HG02623 (cell line): ENCODE measurements around the gene STPG4.

Source experiments
- ATAC-seq: cut with Tn5 transposase; IDR thresholded peaks from one replicate; pipeline ENCODE4 v1.9.1; 2021; ENCODE audit warnings: moderate library complexity; ENCODE audit not compliant: unreplicated experiment

The STPG4 gene

DNA sequence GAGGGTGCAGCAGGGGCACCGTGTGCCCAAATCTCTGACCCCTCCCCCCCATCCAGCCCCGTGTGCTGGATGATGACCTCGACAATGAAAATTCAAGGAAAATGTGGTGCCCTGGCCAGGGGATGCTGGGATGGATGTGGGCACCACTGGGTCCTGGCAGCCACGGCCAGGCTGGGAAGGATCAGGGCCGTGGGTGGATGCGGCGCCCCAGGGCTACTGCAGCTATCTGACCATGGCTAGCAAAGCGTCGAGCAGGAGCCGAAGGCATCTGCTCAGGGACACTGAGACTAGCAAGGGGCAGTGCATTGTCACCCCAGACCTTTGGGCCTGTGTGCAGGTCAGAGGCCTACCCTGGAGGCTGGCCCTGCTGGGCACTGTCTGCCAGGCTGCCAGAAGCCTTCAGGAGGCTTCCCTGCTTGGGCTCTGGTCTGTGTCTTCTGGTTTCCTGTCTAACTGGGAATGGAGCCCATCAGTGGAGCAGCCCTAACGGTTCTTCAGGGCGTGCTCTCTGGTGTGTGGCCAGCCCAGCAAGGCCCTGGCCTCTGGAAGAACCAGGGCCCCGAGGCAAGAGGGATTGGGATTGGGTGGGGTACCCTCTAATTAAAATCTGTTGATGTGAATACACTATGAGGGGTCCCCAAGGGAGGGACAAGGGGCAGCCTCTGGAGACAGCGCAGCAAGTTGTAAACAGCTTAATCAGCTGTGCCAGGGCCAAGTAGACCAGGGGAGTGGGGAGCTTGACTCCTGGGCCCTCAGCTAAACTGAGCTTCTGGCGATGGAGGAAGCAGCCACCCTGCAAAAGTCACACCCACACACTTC, 98.0 kb downstream of the STPG4 start:
- ATAC-seq = no peak

DNA sequence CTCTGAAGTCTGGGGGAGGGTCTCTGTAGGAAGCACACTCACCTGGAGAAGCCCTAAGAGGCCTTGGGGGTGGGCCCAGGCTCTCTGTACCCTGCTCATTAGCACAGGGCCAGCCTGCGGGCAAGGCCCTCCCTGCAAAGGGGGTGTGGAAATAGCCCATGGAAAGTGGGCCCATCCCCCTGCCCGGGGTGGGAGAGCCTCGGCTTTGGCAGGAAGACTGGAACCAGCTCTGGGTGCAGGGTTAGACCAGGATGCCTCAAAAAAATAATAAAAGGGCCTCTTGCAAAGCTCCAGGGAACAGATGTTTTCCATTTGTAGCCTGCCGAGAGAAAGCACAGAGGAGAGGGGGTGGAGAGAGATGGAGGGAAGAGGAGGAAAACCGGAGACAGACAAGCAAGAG, 98.7 kb downstream of the STPG4 start:
- no peak for ATAC-seq

DNA sequence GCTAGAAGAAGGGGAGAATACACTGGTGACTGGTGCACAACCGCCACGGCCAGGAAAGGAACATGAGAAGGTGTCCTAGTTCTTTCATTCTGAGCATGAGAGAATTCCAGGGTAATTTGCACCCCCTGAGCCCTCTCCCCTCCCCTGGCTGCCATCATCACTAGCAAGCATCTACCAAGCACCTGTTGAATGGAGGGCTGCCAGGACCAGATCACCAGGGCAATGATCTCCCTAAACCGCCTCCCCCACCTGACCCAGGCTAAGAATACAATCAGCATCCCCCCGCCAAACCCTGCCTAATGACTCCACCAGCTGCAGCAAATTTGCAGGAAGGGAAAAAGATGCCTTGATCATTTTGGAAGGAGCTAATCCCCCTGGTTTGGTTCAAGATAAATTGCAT, 100.2 kb downstream of the STPG4 start:
- ATAC-seq = no peak

DNA sequence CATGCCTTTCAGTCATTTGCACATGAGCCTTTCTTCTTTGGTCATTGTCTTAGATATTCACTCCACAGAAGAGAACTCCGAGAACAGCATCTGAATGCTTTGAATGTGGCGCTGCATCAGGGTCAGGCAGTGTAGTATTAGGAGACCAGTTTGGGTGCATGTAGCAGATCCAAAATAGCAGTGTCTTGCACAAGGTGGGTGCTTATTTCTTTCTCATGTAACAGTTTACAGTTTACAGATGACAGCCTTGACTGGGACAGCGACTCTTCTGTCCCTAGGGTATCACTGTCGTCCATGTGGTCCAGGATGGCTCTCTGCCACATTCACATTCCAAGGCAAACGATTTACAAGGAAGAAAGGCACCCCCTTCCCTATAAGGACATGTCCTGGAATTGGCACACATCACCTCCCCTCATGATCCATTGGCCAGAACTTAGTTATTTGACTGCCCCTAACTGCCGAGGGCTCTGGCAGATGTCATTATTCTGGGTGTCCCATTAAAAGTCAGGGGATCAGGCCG, 101.0 kb downstream of the STPG4 start:
- ATAC-seq = no peak

DNA sequence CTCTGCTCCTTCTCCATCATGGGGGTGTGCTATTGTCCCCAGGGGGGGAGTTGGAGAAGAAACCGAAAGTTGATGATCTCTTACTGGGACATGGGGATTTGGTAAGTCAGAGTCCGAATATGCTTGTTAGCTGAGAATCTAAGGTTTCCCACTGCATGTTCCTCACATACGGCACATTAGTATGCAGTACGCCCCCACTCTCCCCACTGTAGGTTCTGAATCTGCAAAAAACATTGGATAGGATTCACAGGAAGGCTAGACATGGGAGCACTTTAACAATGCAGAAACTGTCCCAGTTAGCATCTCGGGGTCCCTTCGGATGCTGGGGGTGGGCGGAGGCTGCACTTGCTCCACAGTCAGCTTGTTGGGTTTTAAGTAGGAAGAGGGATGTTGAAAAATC, 102.3 kb downstream of the STPG4 start:
- ATAC-seq = no peak

DNA sequence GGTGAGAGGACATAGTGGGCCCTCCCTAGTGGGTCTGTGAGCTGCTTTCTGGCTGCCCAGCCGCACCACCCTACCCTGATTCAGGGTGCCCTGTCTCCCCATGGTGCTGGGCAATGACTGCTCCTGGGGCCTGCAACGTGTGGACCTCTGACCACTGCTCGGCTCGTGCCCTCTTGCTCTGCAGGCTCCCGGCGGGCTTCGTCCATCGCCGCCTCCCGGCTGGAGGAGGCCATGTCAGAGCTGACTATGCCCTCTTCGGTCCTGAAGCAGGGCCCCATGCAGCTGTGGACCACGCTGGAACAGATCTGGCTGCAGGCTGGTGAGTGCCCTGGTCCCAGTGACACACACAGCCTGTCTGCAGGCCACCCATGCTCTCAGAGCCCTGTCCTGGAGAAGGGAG, 103.5 kb downstream of the STPG4 start:
- no peak for ATAC-seq

DNA sequence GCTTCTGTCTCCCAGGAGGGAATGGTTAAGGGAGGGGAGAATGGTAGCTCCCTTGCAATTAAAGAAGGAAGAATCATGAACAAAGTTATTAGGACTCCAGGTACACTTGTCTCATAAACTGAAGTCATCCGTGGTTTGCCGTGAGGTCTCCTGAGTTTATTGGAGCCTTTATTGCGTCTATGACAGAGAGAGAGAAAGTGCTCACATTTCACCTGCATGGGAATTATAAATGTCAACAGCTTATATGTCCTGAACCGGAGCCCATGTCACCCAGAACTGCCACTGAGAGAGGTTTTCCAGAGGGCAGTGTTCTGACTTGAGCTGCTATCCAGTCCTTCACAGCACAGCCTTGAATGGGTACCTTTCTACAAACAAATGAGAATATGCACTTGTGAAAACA, 104.3 kb downstream of the STPG4 start:
- no peak for ATAC-seq

DNA sequence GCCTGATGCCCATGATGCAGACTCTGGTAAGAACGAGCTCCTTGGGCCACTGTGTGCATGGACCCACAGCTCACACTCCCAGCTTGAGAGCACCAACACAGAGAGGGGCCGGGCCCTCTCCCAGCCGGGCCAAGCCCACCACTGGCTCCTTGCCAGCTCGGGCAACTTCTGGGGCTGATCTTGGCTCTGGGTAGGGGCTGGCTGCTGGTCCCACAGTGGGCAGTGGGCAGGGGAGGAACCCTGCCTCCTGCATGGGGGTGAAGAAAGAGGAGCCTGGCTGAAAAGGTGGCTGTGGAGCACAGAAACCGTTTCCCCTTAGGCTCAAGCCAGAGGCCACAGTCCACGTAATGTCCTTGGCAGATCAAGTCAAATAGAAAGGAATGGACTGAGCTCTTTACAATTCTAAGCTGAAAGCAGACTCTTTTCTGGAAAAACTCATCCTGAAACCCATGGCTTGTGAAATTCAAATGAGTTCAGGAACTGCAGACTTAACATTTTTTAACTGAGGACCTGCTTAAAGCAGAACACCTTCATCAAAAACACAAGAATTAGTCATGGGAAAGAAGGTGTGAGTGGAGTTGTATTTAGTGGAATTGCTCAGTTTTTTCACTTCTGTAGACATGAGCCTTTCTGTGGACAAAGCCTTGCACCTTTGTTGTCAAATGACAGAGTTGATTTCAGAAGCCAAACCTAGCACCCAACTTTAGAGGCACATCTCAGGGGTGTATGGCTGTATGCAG, 104.9 kb downstream of the STPG4 start:
- no peak for ATAC-seq

DNA sequence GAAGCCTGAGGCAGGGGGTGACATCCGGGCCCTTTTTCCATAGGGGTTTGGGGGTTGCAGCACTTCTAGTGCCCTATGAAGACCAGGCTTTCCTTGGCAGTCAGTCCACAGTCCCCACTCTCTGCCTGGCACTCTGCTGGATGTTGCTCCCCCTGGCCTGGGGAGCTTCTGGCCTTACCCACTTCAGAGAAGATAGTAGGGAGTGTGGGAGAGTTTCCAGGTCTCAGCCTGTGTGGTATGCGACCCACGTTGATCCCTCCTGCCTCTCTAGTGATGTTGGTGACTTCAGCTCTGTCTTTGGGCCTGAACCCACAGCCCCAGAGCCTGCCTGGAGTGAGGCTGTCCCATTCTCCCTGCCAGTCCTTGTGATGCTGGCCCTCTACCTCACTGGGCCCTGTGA, 105.6 kb downstream of the STPG4 start:
- no peak for ATAC-seq

DNA sequence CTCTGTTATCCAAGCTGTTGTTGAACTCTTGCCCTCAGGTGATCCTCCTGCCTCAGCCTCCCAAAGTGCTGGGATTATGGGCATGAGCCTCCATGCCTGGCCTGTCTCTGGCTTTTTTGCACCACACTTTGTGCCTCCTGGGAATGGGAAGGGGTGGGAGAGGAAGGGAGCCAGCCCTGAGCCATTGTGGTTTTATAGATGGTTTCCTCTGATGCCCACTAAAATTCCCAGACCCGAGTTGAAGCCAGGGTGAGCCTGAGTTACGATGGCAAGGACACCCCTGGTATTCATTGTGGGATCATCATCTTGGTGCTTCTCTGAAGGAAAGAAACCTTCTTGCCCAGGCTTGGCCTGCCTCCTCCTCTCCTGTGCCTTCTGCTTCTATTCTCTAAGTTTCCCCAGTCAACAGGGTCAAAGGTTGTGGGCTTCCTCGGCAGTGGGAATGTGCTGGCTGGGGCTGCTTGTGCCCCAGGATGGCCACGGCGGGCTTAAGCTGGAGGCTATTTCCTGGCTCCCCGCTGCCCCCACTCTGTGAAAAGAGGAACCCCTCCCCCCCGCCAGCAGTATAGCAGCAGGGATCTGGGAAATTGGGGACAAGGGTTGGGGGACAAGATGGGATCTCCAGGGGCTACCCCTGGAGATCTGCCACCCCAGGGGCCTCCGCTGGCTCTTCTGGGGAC, 106.2 kb downstream of the STPG4 start:
- no peak for ATAC-seq

DNA sequence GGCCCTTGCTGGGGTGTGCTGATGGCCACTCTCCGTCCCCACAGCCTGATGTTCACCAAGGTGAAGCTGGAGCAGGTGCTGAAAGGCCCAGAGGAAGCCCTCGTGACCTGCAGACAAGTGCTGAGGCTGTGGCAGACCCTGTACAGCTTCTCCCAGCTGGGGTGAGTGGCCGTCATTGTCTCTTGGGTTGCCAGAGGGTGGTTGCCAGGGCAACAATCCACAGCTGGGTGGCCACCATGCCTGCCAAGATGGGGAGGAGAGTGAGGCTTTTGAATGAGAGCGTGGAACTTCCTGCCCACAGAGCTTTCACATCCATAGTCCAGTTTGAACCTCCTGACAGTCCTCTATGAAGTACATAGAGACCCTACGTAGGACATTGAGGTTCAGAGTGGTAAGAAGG, 108.8 kb downstream of the STPG4 start:
- no peak for ATAC-seq

DNA sequence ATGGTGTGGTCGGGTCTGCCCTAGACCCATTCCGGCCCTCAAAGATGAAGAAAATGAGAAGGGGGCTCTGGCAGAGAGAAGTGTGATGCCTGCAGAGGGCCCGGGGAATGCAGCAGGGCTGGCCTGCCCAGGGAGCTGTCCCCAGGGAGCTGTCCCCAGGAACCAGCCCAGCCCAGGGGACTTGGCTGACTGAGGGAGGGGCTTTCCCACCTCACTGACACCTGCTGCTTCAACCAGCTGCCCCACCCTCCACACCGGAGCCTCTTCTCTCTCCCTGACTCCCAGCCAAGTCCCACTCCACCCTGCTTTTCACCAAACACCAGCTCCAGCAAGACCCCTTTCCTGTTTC, 111.2 kb downstream of the STPG4 start:
- no peak for ATAC-seq

DNA sequence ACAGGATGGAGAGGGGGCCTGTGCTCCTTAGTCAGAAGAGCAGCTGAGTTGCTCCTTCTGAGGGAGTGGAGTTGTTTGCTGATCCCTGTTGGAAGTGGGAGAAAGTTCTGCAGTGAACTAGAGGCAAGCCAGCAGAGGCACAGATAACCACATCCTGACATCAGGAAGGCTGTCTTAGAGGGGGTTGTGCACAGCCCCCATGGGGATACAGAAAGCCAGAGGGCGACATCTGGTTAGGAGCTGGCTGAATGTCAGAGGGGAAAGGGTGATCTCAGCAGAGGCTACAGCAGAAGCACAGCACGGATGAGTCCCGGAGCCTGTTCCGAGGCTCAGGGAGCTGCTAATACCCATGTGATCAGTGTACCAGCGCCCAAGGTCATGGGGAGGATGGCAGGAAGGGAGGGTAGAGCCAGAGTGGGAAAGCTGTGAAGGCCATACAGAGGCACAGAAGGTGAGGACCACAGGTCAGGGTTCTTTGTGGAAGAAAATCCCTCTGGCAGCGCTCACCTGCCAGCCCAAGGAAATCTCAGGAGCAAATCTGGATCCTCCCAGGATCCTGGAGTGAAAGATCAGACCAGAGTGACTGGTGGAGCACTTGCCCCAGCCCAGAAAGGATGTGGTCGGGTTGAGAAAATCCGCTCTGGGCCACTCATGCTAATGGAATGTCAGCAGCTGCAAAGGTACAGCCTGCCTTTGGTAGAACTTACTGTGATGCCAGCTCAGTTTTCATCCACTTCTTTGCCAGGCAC, 111.8 kb downstream of the STPG4 start:
- no peak for ATAC-seq

DNA sequence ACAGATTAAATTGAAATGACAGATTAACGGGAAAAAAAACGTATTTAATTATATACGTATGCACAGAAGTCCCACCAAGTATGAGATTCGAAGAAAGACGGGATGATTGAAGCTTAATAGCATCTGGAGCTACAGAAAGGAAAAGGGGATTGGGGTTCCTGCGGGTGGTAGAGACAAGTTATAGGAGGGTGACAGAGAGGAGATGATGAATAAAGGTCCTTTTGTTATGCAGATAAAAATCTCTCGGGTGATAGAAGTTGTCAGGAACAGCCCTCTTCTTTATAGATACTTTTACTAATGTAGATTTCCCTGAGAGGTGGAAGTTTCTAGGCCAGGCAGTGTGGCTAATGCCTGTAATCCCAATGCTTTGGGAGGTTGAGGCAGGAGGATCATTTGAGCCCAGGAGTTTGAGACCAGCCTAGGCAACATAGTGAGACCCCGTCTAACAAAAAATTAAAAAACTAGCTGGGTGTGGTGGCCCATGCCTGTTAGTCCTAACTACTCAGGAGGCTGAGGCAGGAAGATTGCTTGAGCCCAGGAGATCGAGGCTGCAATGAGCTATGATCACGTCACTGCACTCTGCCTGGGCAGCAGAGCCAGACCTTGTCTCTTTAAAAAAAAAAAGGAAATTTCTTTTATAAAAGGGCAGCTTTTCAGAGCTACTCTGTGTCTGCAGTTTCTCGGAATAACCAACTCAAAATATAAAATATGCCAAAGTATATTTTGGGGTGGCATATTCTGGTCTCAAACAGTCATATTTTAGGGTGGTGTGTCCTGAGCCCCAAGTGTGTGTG, 113.0 kb downstream of the STPG4 start:
- no peak for ATAC-seq

DNA sequence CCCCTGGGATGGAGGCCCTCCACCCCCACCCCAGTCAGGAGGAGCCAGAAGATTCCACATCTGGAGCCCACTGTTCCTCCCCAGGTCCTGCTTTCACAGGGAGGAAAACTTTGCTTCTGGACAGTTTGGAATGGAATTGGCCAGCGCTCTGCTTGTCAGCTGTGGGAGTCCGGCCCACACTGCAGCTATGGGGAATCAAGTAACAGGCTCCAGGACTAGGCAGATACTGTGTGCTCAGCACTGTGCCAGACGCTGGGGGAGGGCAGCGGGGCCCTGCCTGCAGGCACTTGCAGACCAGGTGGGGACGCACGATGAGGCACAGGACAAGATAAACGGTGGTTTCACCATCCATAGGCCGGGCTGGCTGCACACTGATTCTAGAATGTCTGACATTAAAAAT, 114.0 kb downstream of the STPG4 start:
- ATAC-seq = no peak

DNA sequence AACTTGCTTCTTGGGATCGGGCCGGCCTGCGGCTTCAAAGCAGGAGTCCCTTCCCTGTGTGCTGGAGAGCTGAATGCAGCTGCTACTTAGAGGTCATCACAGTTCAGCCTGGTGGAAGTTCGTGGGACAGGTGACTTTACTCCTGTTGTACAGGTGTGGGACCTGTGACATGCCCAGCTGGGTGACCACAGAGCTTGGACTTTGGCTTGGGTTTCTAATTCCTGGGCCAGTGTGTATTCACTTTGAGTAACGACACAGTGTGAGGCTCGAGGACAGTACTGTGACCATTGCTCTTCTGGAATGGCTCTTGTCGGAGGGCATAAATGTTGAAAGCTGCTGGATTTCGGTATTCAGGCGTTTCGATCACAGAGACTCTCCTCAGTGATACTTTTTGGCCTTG, 114.5 kb downstream of the STPG4 start:
- ATAC-seq = no peak

DNA sequence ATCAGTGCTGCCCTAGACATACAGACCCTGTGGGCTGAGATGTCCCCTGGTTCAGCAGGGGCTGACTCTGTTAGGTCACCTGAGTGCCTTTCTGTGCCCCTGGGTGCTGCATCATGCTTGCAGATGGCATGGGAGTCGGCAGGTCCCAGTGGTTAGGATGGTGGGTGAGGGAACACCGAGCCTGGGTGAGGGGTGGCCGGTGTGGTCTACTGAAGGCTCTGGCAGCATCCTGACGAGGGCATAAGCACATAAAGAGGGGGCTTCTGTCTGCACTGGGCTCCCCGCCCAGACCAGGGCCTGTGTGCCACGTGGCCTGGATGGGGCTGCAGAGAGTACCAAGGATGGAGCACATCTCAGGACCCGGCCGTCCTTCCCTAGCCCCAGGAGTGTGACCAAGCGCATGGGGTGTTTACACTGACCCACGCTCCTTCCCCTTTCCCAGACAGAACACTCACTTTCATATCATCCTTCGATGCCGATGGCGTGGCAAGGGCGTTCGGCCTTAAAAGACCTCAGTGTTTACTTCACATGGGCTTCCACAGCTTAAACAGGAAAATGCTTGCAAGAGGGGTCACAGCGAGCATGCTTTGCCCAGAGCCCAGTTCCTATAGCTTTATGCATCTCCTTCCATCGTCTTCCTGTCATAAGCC, 115.1 kb downstream of the STPG4 start:
- no peak for ATAC-seq

DNA sequence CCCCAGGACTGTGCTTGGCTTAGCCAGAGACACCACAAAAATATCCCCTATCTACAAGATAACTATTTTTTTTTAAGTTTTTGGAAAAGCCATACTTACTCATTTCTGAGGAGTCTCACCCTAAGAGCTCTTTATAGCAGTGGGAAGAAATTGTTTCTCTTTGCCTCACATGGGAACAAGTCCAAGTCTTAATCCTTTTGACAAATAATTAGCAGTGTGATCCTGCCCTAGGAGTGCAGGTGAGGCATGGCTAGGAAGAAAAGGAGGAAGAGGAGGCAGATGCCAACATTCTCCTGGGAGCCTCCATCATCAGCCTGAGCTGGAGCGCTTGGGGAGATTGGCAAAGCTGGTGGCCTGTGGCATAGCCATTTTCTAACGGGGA, 115.6 kb downstream of the STPG4 start:
- ATAC-seq = no peak

DNA sequence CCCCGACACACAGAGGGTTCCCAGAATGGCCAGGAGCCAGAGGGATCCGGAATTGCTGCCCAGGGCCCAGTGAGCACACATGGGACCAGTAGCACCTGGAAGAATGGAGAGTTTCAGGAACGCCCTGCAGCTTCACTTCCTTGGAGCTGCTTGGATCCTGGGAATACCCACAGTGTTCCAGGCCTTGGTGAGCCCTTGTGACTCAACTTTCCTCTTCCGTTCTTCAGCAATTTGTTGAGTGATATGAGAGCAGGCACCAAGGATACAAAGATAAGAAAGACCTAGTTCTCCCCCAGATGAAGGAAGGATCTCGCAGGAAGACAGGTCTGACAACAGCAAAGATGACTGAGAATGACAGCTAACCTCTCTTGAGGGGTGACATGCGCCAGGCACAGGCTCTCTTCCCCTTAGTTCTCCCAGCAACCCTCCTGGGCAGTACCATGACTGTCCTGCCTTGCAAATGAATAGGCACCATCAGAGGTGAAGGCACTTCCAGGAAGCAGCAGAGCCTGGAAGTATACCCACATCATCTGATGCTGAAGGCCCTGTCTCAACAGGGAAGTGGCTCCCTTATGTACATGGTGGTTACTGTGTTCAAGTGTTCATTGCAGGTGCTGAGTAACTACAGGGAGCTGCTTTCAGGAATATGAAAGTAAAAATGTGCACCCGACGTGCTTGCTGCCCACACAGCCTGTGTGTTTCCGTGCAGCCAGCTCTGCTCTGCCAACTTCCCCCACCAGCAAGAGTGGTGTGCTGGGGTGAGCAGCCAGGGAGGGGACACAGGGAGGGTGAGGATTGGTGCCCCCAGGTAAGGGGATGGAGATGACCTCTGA, 116.2 kb downstream of the STPG4 start:
- ATAC-seq = no peak
